ENCODE results near the gene HCK.

The HCK gene

GRCh38 chr20:32059189-32059588, 7.1 kb downstream of the HCK start:
- DNase-seq (ENCODE audit: low read depth), result no peak
- TF ChIP-seq CTCF (conservative IDR thresholded peaks at IDR 0.05; ENCODE audit: low read depth, low read length), result no peak
- H3K4me3 ChIP-seq (ENCODE audit: low read length), result no peak overlapping the region

GRCh38 chr20:32062776-32063170, 10.7 kb downstream of the HCK start:
- H3K4me3 ChIP-seq (ENCODE audit: low read length), result no peak overlapping the region
- TF ChIP-seq CTCF (conservative IDR thresholded peaks at IDR 0.05; ENCODE audit: low read depth, low read length), result no peak
- no peak for DNase-seq (ENCODE audit: low read depth)

- no peak for DNase-seq (ENCODE audit: low read depth)
- no peak for TF ChIP-seq CTCF (conservative IDR thresholded peaks at IDR 0.05; ENCODE audit: low read depth, low read length)
- no peak overlapping the region for H3K4me3 ChIP-seq (ENCODE audit: low read length)
Observed at GRCh38 chr20:32063695-32064094, 11.7 kb downstream of the HCK start.

GRCh38 chr20:32064667-32065066, 12.6 kb downstream of the HCK start:
- no peak for TF ChIP-seq CTCF (conservative IDR thresholded peaks at IDR 0.05; ENCODE audit: low read depth, low read length)
- no peak for DNase-seq (ENCODE audit: low read depth)
- H3K4me3 ChIP-seq (ENCODE audit: low read length), result no peak overlapping the region

- no peak for DNase-seq (ENCODE audit: low read depth)
- no peak for TF ChIP-seq CTCF (conservative IDR thresholded peaks at IDR 0.05; ENCODE audit: low read depth, low read length)
- no peak overlapping the region for H3K4me3 ChIP-seq (ENCODE audit: low read length)
Observed at GRCh38 chr20:32067234-32067821, 15.3 kb downstream of the HCK start.

- TF ChIP-seq CTCF (conservative IDR thresholded peaks at IDR 0.05; ENCODE audit: low read depth, low read length), result no peak
- DNase-seq (ENCODE audit: low read depth), result no peak
- no peak overlapping the region for H3K4me3 ChIP-seq (ENCODE audit: low read length)
Observed at GRCh38 chr20:32068174-32068573, 16.1 kb downstream of the HCK start.

GRCh38 chr20:32069711-32070110, 17.7 kb downstream of the HCK start:
- H3K4me3 ChIP-seq (ENCODE audit: low read length), result no peak overlapping the region
- DNase-seq (ENCODE audit: low read depth), result no peak
- no peak for TF ChIP-seq CTCF (conservative IDR thresholded peaks at IDR 0.05; ENCODE audit: low read depth, low read length)

All from retinal pigment epithelial cell (primary cell).